Measurements from ENCODE around the gene FAM107B.

FAM107B gene

DNA sequence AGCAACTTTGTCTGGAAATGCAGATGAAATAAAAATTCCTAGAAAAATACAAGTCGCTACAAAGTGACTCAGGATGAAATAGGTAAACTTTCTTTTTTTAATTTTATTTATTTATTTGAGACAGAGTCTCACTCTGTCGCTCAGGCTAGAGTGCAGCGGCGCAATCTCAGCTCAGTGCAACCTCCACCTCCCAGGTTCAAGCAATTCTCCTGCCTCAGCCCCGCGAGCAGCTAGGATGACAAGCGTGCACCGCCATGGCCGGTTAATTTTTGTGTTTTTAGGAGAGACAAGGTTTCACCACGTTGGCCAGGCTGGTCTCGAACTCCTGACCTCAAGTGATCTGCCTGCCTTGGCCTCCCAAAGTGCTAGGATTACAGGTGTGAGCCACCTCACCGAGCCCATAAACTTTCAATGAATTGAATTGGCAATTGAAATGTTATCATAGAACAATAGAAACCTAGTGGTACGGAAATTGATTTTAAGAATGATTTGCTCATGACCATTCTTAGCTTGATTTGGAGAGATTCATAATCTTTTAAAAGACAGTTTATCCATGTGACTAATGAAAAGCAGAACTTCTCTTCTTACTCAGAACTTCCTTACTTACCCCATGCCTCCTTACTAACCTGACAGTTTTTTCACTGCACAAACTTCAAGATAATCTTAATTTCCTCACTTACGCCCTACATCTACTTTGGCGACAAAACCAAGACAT, 161.7 kb downstream of the FAM107B start:
- TF ChIP-seq, protein P1, sequence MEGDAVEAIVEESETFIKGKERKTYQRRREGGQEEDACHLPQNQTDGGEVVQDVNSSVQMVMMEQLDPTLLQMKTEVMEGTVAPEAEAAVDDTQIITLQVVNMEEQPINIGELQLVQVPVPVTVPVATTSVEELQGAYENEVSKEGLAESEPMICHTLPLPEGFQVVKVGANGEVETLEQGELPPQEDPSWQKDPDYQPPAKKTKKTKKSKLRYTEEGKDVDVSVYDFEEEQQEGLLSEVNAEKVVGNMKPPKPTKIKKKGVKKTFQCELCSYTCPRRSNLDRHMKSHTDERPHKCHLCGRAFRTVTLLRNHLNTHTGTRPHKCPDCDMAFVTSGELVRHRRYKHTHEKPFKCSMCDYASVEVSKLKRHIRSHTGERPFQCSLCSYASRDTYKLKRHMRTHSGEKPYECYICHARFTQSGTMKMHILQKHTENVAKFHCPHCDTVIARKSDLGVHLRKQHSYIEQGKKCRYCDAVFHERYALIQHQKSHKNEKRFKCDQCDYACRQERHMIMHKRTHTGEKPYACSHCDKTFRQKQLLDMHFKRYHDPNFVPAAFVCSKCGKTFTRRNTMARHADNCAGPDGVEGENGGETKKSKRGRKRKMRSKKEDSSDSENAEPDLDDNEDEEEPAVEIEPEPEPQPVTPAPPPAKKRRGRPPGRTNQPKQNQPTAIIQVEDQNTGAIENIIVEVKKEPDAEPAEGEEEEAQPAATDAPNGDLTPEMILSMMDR (conservative IDR thresholded peaks at IDR 0.05; ENCODE audit: low read depth, low read length) = no peak
- no peak overlapping the region for H3K4me3 ChIP-seq (ENCODE audit: low read depth, low read length)
- no peak for DNase-seq (ENCODE audit: low read depth)

DNA sequence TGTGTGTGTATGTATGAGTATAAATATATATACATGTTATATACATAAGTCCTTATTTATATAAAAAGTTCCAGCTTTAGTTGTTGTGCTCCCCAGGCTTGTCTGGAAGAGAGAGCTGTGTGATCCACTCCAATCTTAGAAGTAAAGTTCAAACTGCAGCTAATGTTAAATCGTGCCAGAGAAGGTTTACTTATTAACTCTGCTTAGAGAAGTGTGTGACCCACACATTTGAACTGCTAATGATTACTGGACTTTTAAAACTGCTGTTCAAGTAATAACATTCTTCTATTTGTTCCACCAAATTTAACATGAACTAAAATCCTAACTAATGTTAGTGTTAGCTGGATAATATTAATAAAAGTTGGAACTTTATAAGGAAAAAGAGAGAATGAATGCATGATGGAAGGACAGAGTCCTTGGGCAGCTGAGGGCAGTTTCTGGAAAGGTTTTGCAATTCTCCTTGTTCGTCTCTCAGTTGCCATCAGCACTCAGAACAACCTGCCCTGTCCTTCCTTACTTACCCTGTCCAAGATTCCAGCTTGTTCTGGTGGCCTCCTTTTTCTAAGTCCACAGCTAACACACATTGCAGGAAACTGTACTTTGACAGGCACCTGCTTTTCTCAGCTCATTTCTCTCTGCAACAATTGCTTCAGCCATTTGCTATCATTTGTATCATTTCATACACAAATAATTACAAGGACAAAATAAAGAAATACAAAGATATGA, 162.6 kb downstream of the FAM107B start:
- TF ChIP-seq, protein P1 (conservative IDR thresholded peaks at IDR 0.05; ENCODE audit: low read depth, low read length) = no peak
- DNase-seq (ENCODE audit: low read depth) = no peak
- H3K4me3 ChIP-seq (ENCODE audit: low read depth, low read length) = no peak overlapping the region

- TF ChIP-seq, protein P1 (conservative IDR thresholded peaks at IDR 0.05; ENCODE audit: low read depth, low read length) = no peak
- no peak for DNase-seq (ENCODE audit: low read depth)
- no peak overlapping the region for H3K4me3 ChIP-seq (ENCODE audit: low read depth, low read length)
Observed at GRCh38 chr10:14609178-14609577, 165.5 kb downstream of the FAM107B start.

GRCh38 chr10:14608381-14609001, 166.2 kb downstream of the FAM107B start:
- DNase-seq (ENCODE audit: low read depth) = no peak
- no peak overlapping the region for H3K4me3 ChIP-seq (ENCODE audit: low read depth, low read length)
- TF ChIP-seq, protein P1 (conservative IDR thresholded peaks at IDR 0.05; ENCODE audit: low read depth, low read length) = no peak

DNA sequence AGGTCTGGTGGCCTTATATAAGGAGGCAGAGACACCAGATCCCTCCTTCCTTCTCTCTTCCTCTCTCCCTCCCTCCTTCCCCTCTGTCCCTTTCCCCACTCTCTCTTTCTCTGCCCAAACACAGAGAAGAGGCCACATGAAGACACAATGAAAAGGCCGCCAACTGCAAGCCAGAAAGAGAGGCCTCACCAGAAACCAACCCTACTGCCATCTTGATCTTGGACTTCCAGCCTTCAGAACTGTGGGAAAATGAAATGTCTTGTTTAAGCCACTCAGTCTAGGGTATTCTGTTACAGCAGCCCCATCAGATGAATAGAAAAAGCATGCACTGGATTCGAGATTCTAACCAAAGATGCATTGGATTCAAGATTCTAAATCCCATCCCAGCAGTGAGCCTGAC, 168.1 kb downstream of the FAM107B start:
- H3K4me3 ChIP-seq (ENCODE audit: low read depth, low read length) = no peak overlapping the region
- no peak for DNase-seq (ENCODE audit: low read depth)
- TF ChIP-seq, protein P1 (conservative IDR thresholded peaks at IDR 0.05; ENCODE audit: low read depth, low read length) = no peak

DNA sequence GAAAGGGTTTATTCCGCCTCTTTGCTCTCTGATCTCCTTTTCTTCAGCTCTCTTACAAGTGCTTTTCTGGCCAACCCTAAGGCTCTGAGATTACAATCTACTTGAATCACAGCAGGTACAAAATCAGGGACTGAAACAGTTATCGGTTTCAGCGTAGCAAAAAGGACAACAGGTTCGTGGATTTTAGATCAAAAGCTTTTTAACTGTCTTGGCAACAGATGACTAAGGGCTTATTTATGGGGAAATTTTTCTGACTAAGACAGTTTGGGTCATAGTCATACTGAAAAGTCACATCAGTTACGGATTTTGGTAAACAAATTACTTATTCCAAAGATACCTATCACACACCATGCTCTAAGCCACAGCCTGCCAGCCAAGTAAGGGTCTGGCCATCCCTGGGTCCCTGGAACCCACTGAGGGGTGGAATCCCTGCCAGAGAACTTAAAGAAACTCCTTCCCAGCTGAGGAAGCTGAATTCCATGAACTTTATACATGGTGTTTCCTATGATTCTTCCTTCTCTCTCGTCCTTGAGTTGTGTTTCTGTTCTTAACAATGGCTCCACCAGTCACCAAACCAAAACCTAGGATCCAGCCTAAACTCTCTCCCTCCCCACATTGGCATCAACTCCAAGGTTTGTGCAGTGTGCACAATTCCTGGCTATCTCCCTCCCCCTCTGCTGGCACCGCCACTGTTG, 169.3 kb downstream of the FAM107B start:
- TF ChIP-seq, protein P1 (conservative IDR thresholded peaks at IDR 0.05; ENCODE audit: low read depth, low read length) = no peak
- H3K4me3 ChIP-seq (ENCODE audit: low read depth, low read length) = peak overlapping the region; percentile 66
- DNase-seq (ENCODE audit: low read depth) = peak; percentile 65

All from choroid plexus epithelial cell (primary cell).